MM.1S (cell line): ENCODE data around the gene ZNF787.
"Not testable (repeated sequence)": the region's sequence is repeated elsewhere in the genome, so short reads cannot be mapped to it uniquely, and the experiment has no call there.

ENCODE experiments used
- DNase-seq: peaks from one replicate; pipeline ENCODE4 v3.0.0-alpha.2; 2015
- H2AFZ ChIP-seq: fragments of 300-600 bp; sonication (generic); 2 replicates; pipeline ENCODE4 v1.6.0; 2016; ENCODE audit warnings: antibody characterized with exemption, low read length
- H3F3A ChIP-seq: fragments of 300-600 bp; sonication (generic); 2 replicates; pipeline ENCODE4 v1.6.1; 2016; ENCODE audit warnings: mild to moderate bottlenecking, antibody characterized with exemption, low read length, moderate library complexity, mixed read lengths; ENCODE audit not compliant: insufficient read depth
- H3K27ac ChIP-seq: fragments of 300-600 bp; sonication (generic); 2 replicates; pipeline ENCODE4 v1.5.1; 2016; ENCODE audit warnings: mild to moderate bottlenecking, low read length
- H3K27me3 ChIP-seq: fragments of 300-600 bp; sonication (generic); replicated peaks from 2 replicates; pipeline ENCODE4 v1.6.0; 2016; ENCODE audit warnings: low read length; ENCODE audit not compliant: insufficient read depth
- H3K36me3 ChIP-seq: fragments of 300-600 bp; sonication (generic); replicated peaks from 2 replicates; pipeline ENCODE4 v1.6.1; 2016; ENCODE audit warnings: mild to moderate bottlenecking, low read length, mixed read lengths; ENCODE audit not compliant: insufficient read depth
- H3K4me1 ChIP-seq: fragments of 300-600 bp; sonication (generic); 2 replicates; pipeline ENCODE4 v1.6.1; 2016; ENCODE audit warnings: low read length, mixed read lengths
- H3K4me2 ChIP-seq: fragments of 300-600 bp; sonication (generic); 2 replicates; pipeline ENCODE4 v1.6.0; 2016; ENCODE audit warnings: low read depth, low read length
- H3K4me3 ChIP-seq: fragments of 300-600 bp; sonication (generic); 2 replicates; pipeline ENCODE4 v1.5.1; 2016; ENCODE audit warnings: low read length, mixed read lengths
- H3K79me2 ChIP-seq: fragments of 300-600 bp; sonication (generic); 2 replicates; pipeline ENCODE4 v1.6.1; 2016; ENCODE audit warnings: mixed run types, low read length, mixed read lengths
- H3K9ac ChIP-seq: fragments of 300-600 bp; sonication (generic); 2 replicates; pipeline ENCODE4 v1.6.1; 2016; ENCODE audit warnings: low read length, mixed read lengths
- H3K9me2 ChIP-seq: fragments of 300-600 bp; sonication (generic); replicated peaks from 2 replicates; pipeline ENCODE4 v1.6.1; 2016; ENCODE audit warnings: mild to moderate bottlenecking, low read length, mixed read lengths; ENCODE audit not compliant: insufficient read depth
- H3K9me3 ChIP-seq: fragments of 300-600 bp; sonication (generic); replicated peaks from 2 replicates; pipeline ENCODE4 v1.6.1; 2016; ENCODE audit warnings: mild to moderate bottlenecking, low read length, mixed read lengths; ENCODE audit not compliant: insufficient read depth
- H4K20me1 ChIP-seq: fragments of 300-600 bp; sonication (generic); 2 replicates; pipeline ENCODE4 v1.6.1; 2016; ENCODE audit warnings: mild to moderate bottlenecking, low read length, moderate library complexity, mixed read lengths; ENCODE audit not compliant: insufficient read depth
- CTCF ChIP-seq: fragments of 300-600 bp; sonication (generic); IDR thresholded peaks from 2 replicates; pipeline ENCODE4 v1.5.1; 2016; ENCODE audit warnings: antibody characterized with exemption, low read length, mixed read lengths
- EZH2 ChIP-seq: fragments of 300-600 bp; sonication (generic); optimal IDR thresholded peaks from 2 replicates; pipeline ENCODE3; 2017; ENCODE audit warnings: low read depth, mild to moderate bottlenecking, antibody characterized with exemption, low read length, mixed read lengths
- EZH2phosphoT487 ChIP-seq: fragments of 300-600 bp; sonication (generic); IDR thresholded peaks from 2 replicates; pipeline ENCODE4 v1.6.1; 2018; ENCODE audit warnings: antibody characterized with exemption, low read length

ZNF787 gene

GRCh38 chr19:56152644-56153043 is 31.5 kb upstream of the ZNF787 start:
- no peak overlapping the region for H3K4me3 ChIP-seq
- H2AFZ ChIP-seq = no peak overlapping the region
- H3K4me1 ChIP-seq = no peaks in the 10 kb centered on the region
- no peak overlapping the region for H3K9ac ChIP-seq
- H3K79me2 ChIP-seq = peaks cover 12% of the 10 kb centered on the region
- H3K27ac ChIP-seq = no peak overlapping the region
- no peaks in the 10 kb centered on the region for H3K9me2 ChIP-seq
- TF ChIP-seq CTCF (no peak), EZH2 (no peak), EZH2phosphoT487 (no peak)
- H4K20me1 ChIP-seq = no peaks in the 10 kb centered on the region
- H3K4me2 ChIP-seq = no peak overlapping the region
- H3K36me3 ChIP-seq = no peaks in the 10 kb centered on the region
- DNase-seq = no peak
- no peaks in the 10 kb centered on the region for H3K9me3 ChIP-seq
- no peaks in the 10 kb centered on the region for H3K27me3 ChIP-seq
- no peaks in the 10 kb centered on the region for H3F3A ChIP-seq

GRCh38 chr19:56150358-56150757 is 29.3 kb upstream of the ZNF787 start:
- Histone ChIP-seq H3K9ac (no peak overlapping the region), H3K27ac (no peak overlapping the region), H3K4me1 (no peaks in the 10 kb centered on the region), H3F3A (no peaks in the 10 kb centered on the region), H3K36me3 (no peaks in the 10 kb centered on the region), H3K27me3 (no peaks in the 10 kb centered on the region), H3K9me2 (no peaks in the 10 kb centered on the region), H3K4me2 (no peak overlapping the region), H2AFZ (no peak overlapping the region), H3K79me2 (peaks cover 18% of the 10 kb centered on the region), H3K9me3 (no peaks in the 10 kb centered on the region), H3K4me3 (no peak overlapping the region), H4K20me1 (no peaks in the 10 kb centered on the region)
- no peak for DNase-seq
- TF ChIP-seq EZH2phosphoT487 (no peak), CTCF (no peak), EZH2 (no peak)

GRCh38 chr19:56149656-56150038 is 28.6 kb upstream of the ZNF787 start:
- Histone ChIP-seq H3K4me3 (no peak overlapping the region), H3K4me1 (no peaks in the 10 kb centered on the region), H2AFZ (no peak overlapping the region), H3K9me3 (no peaks in the 10 kb centered on the region), H3K79me2 (peaks cover 18% of the 10 kb centered on the region), H3K27me3 (no peaks in the 10 kb centered on the region), H3K36me3 (no peaks in the 10 kb centered on the region), H3K27ac (no peak overlapping the region), H3K9ac (no peak overlapping the region), H4K20me1 (no peaks in the 10 kb centered on the region), H3K4me2 (no peak overlapping the region), H3K9me2 (no peaks in the 10 kb centered on the region), H3F3A (no peaks in the 10 kb centered on the region)
- TF ChIP-seq EZH2 = no peak
- no peak for TF ChIP-seq EZH2phosphoT487
- no peak for TF ChIP-seq CTCF
- no peak for DNase-seq

GRCh38 chr19:56148955-56149655 is 28.0 kb upstream of the ZNF787 start:
- H3K9ac ChIP-seq, H3K9me3 ChIP-seq, H3K4me3 ChIP-seq, H3K4me1 ChIP-seq, H3F3A ChIP-seq, DNase-seq, H3K4me2 ChIP-seq, H3K27ac ChIP-seq, H3K27me3 ChIP-seq, H2AFZ ChIP-seq, H4K20me1 ChIP-seq, H3K36me3 ChIP-seq, H3K9me2 ChIP-seq: not testable (repeated sequence)
- H3K79me2 ChIP-seq = peaks cover 18% of the 10 kb centered on the region
